HepG2 (cell line): ENCODE data around the gene ENO3. TPM values are rescaled to one million over a fixed set of nuclear protein-coding genes. Genes with fewer than 3 reads are reported as not detected.

Source experiments
- CBX1 ChIP-seq: IDR thresholded peaks from one replicate; pipeline ENCODE4 v1.6.1; 2016; ENCODE audit warnings: antibody characterized with exemption, low read depth
- CBX5 ChIP-seq: sonication (generic); formaldehyde crosslinking; IDR thresholded peaks from 2 replicates; pipeline ENCODE4 v1.4.0; 2020; ENCODE audit warnings: missing genetic modification reagents, borderline replicate concordance
- CREM ChIP-seq, 2 experiments: sonication (generic) in 1 of 2; formaldehyde crosslinking in 1 of 2; IDR thresholded peaks; 2 replicates each; pipeline versions ENCODE4 v1.4.0 to v1.6.1; 2016 to 2020; ENCODE audit warnings: antibody characterized with exemption in 1 of 2, mild to moderate bottlenecking in 1 of 2, missing genetic modification reagents in 1 of 2
- FLYWCH1 ChIP-seq: sonication (generic); formaldehyde crosslinking; IDR thresholded peaks from 2 replicates; pipeline ENCODE4 v1.8.1; 2023; ENCODE audit warnings: mild to moderate bottlenecking, missing genetic modification reagents
- KMT2A ChIP-seq: sonication (generic); formaldehyde crosslinking; IDR thresholded peaks from 2 replicates; pipeline ENCODE4 v1.4.0; 2020; ENCODE audit warnings: missing genetic modification reagents
- PHB2 ChIP-seq: fragments of 450-650 bp; IDR thresholded peaks from 2 replicates; pipeline ENCODE4 v1.6.1; 2018; ENCODE audit not compliant: partially characterized antibody
- PHF21A ChIP-seq: sonication (generic); formaldehyde crosslinking; IDR thresholded peaks from 2 replicates; pipeline ENCODE4 v1.5.0; 2020; ENCODE audit warnings: mild to moderate bottlenecking, missing genetic modification reagents
- PHF5A ChIP-seq: IDR thresholded peaks from one replicate; pipeline ENCODE4 v1.6.1; 2018; ENCODE audit warnings: low read depth, missing genetic modification reagents; ENCODE audit not compliant: unreplicated experiment
- PLRG1 ChIP-seq: fragments of 450-650 bp; conservative IDR thresholded peaks from 2 replicates; pipeline ENCODE4 v1.6.1; 2016
- SIN3A ChIP-seq: IDR thresholded peaks from 2 replicates; pipeline ENCODE4 v1.6.1; 2011; ENCODE audit warnings: low read depth, mild to moderate bottlenecking, control low read depth, low read length, borderline replicate concordance
- SOX13 ChIP-seq, 3 experiments: fragments of 450-650 bp in 1 of 3; sonication (generic) in 1 of 3; formaldehyde crosslinking in 1 of 3; IDR thresholded peaks in 2 of 3; conservative IDR thresholded peaks in 1 of 3; 2 replicates each; pipeline versions ENCODE4 v1.5.0 to v1.6.1; 2016 to 2020; ENCODE audit warnings: antibody characterized with exemption in 1 of 3, mild to moderate bottlenecking in 1 of 3, missing compliant biosample characterization in 1 of 3, missing genetic modification reagents in 1 of 3, moderate library complexity in 1 of 3
- SP2 ChIP-seq: sonication (generic); formaldehyde crosslinking; IDR thresholded peaks from 2 replicates; pipeline ENCODE4 v1.5.1; 2020; ENCODE audit warnings: mild to moderate bottlenecking, missing genetic modification reagents
- TAF15 ChIP-seq: fragments of 200-400 bp; formaldehyde crosslinking; IDR thresholded peaks from one replicate; pipeline ENCODE4 v1.6.1; 2018; ENCODE audit warnings: mild to moderate bottlenecking, low read depth, low read length; ENCODE audit not compliant: poor library complexity, severe bottlenecking
- TCF7 ChIP-seq: sonication (generic); IDR thresholded peaks from 2 replicates; pipeline ENCODE4 v1.6.1; 2016; ENCODE audit warnings: antibody characterized with exemption, low read depth
- TEAD3 ChIP-seq: optimal IDR thresholded peaks from 2 replicates; pipeline ENCODE3; 2016; ENCODE audit warnings: borderline replicate concordance
- TP53 ChIP-seq: sonication (generic); formaldehyde crosslinking; conservative IDR thresholded peaks from 2 replicates; pipeline ENCODE4 v1.4.0; 2020; ENCODE audit warnings: missing genetic modification reagents
- ZNF143 ChIP-seq: sonication (generic); formaldehyde crosslinking; IDR thresholded peaks from 2 replicates; pipeline ENCODE4 v1.4.0; 2020; ENCODE audit warnings: missing genetic modification reagents
- ZNF446 ChIP-seq: sonication (generic); formaldehyde crosslinking; IDR thresholded peaks from 2 replicates; pipeline ENCODE4 v1.5.0; 2020; ENCODE audit warnings: mild to moderate bottlenecking, missing genetic modification reagents
- ZNF496 ChIP-seq: sonication (generic); formaldehyde crosslinking; IDR thresholded peaks from 2 replicates; pipeline ENCODE4 v1.8.1; 2023; ENCODE audit warnings: mild to moderate bottlenecking, moderate library complexity, missing genetic modification reagents; ENCODE audit not compliant: insufficient replicate concordance
- ZNF607 ChIP-seq: sonication (generic); formaldehyde crosslinking; IDR thresholded peaks from 2 replicates; pipeline ENCODE4 v1.5.1; 2020; ENCODE audit warnings: missing genetic modification reagents, mild to moderate bottlenecking, borderline replicate concordance
- ZNF615 ChIP-seq: sonication (generic); formaldehyde crosslinking; IDR thresholded peaks from 2 replicates; pipeline ENCODE4 v1.5.0; 2020; ENCODE audit warnings: mild to moderate bottlenecking, missing genetic modification reagents, borderline replicate concordance
- polyA plus RNA-seq, 8 experiments: library from polyadenylated mRNA; depleted of rRNA in 3 of 8; stranded (reverse) in 7 of 8; unstranded in 1 of 8; fragments of >200 nt; fragmentation: Illumina TruSeq in 4 of 8; extraction: Trizol in 4 of 8; gene quantifications; 2 replicates each; pipeline versions ENCODE4 v1.2.1 to v1.2.3, GENCODE V29; 2011 to 2016; ENCODE audit warnings: low read depth in 4 of 8, missing spikeins in 1 of 8, mixed read lengths in 1 of 8; ENCODE audit not compliant: insufficient read depth in 1 of 8
- total RNA-seq, 5 experiments: library from RNA; depleted of rRNA; stranded (reverse); fragments of >200 nt; fragmentation: Illumina TruSeq; extraction: Trizol; gene quantifications; 2 replicates each; pipeline ENCODE4 v1.2.3, GENCODE V29; 2016; ENCODE audit warnings: low read depth in 1 of 5
- TF ChIP-seq, protein P1 (sequence below): sonication (generic); formaldehyde crosslinking; IDR thresholded peaks from 2 replicates; pipeline ENCODE4 v1.8.1; 2022; ENCODE audit warnings: low read depth, mild to moderate bottlenecking, missing genetic modification reagents
- TF ChIP-seq, protein P2 (sequence below): sonication (generic); formaldehyde crosslinking; IDR thresholded peaks from 2 replicates; pipeline ENCODE4 v1.5.0; 2020; ENCODE audit warnings: missing genetic modification reagents
- TF ChIP-seq, protein P3 (sequence below): sonication (generic); formaldehyde crosslinking; IDR thresholded peaks from 2 replicates; pipeline ENCODE4 v1.4.0; 2020; ENCODE audit warnings: missing genetic modification reagents, mild to moderate bottlenecking, borderline replicate concordance

The ENO3 gene
- total and polyA plus RNA-seq, 2 of the 13 experiments (the other 11 are each of a cell fraction or from before 2014, with no cell fraction given) = 59.8 to 69.8 TPM

DNA sequence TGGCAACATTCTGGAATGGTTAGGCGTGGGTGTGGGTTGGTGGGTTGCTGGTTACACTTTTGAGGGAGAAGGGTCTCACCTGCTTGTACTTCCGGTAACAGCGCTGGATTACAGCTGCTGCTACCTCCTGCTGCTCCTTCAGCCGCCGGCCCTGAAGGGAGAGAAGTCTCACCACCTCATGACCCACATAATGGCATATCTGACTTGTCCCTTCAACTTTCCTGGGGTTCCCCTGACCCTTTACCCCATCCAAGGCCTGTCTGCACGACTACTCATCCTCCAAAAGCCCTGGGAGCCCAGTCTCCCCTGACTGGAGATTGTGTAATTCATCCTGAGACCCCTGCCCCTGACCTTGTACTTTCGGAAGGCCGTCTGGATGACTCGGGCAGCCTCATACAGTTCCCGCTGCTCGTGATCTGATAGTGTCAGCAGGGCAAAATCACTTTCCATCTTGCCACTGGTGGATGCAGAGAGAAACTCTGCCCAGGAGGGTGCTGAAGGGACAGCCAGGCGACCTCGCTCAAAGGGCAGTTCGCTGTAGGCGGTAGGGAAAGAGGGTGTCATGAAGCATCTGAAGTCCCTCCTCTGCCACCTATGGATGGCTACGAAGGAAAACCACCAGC lies 18.7 kb downstream of the ENO3 start (continued):
- TF ChIP-seq SP2 (no peak), PLRG1 (no peak), SOX13 (IDR thresholded peaks at IDR 0.05) (no peak), SOX13 (CRISPR knock-in tag; conservative IDR thresholded peaks at IDR 0.05 in 1 of 2, IDR thresholded peaks at IDR 0.05 in 1 of 2) (no peak; a peak in 1 of 4 replicates), ZNF496 (CRISPR knock-in tag) (no peak), CREM (IDR thresholded peaks at IDR 0.05) (no peak), CREM (CRISPR knock-in tag; IDR thresholded peaks at IDR 0.05) (no peak), ZNF615 (CRISPR knock-in tag) (no peak), PHF21A (no peak), PHB2 (no peak), CBX1 (no peak), PHF5A (CRISPR knock-in tag) (no peak), KMT2A (CRISPR knock-in tag) (no peak), TP53 (CRISPR knock-in tag) (no peak), FLYWCH1 (no peak), CBX5 (CRISPR knock-in tag) (peak; percentile 49; the same call in 1 of the 2 replicates), TAF15 (no peak), SIN3A (no peak), ZNF446 (CRISPR knock-in tag) (no peak), ZNF143 (CRISPR knock-in tag) (0 out of 2 replicates have a peak, but pooled peaks have one; percentile 30), ZNF607 (CRISPR knock-in tag) (no peak), TCF7 (no peak), TEAD3 (CRISPR knock-in tag) (peak; percentile 26)
- TF ChIP-seq, protein P1, sequence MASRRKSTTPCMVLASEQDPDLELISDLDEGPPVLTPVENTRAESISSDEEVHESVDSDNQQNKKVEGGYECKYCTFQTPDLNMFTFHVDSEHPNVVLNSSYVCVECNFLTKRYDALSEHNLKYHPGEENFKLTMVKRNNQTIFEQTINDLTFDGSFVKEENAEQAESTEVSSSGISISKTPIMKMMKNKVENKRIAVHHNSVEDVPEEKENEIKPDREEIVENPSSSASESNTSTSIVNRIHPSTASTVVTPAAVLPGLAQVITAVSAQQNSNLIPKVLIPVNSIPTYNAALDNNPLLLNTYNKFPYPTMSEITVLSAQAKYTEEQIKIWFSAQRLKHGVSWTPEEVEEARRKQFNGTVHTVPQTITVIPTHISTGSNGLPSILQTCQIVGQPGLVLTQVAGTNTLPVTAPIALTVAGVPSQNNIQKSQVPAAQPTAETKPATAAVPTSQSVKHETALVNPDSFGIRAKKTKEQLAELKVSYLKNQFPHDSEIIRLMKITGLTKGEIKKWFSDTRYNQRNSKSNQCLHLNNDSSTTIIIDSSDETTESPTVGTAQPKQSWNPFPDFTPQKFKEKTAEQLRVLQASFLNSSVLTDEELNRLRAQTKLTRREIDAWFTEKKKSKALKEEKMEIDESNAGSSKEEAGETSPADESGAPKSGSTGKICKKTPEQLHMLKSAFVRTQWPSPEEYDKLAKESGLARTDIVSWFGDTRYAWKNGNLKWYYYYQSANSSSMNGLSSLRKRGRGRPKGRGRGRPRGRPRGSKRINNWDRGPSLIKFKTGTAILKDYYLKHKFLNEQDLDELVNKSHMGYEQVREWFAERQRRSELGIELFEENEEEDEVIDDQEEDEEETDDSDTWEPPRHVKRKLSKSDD (CRISPR knock-in tag) = peak; percentile 41; the same call in 1 of the 2 replicates
- TF ChIP-seq, protein P2, sequence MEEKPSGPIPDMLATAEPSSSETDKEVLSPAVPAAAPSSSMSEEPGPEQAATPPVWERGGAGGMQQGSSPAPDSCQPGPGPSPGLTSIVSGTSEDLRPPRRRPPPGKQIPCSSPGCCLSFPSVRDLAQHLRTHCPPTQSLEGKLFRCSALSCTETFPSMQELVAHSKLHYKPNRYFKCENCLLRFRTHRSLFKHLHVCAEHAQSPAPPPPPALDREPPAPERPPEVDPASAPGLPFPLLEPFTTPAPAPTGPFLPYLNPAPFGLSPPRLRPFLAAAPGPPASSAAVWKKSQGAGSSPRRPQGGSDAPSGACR (CRISPR knock-in tag) = no peak
- TF ChIP-seq, protein P3, sequence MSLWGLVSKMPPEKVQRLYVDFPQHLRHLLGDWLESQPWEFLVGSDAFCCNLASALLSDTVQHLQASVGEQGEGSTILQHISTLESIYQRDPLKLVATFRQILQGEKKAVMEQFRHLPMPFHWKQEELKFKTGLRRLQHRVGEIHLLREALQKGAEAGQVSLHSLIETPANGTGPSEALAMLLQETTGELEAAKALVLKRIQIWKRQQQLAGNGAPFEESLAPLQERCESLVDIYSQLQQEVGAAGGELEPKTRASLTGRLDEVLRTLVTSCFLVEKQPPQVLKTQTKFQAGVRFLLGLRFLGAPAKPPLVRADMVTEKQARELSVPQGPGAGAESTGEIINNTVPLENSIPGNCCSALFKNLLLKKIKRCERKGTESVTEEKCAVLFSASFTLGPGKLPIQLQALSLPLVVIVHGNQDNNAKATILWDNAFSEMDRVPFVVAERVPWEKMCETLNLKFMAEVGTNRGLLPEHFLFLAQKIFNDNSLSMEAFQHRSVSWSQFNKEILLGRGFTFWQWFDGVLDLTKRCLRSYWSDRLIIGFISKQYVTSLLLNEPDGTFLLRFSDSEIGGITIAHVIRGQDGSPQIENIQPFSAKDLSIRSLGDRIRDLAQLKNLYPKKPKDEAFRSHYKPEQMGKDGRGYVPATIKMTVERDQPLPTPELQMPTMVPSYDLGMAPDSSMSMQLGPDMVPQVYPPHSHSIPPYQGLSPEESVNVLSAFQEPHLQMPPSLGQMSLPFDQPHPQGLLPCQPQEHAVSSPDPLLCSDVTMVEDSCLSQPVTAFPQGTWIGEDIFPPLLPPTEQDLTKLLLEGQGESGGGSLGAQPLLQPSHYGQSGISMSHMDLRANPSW (CRISPR knock-in tag) = no peak
